ENCODE results near the gene TRIB2. TPM values are rescaled to one million over a fixed set of nuclear protein-coding genes. Genes with fewer than 3 reads are reported as not detected.

The TRIB2 gene
- total RNA-seq, 1 donor from 2014 or later = 43.5 TPM

- DNase-seq (ENCODE audit: extremely low read depth, low read depth, low spot score) = no peak
These were observed 21.6 kb upstream of the TRIB2 start for GRCh38 chr2:12694990-12695774.

- DNase-seq (ENCODE audit: extremely low read depth, low read depth, low spot score) = no peak
These were observed 19.1 kb upstream of the TRIB2 start for GRCh38 chr2:12697617-12698016.

GRCh38 chr2:12700989-12701388 is 15.7 kb upstream of the TRIB2 start:
- no peak for DNase-seq (ENCODE audit: extremely low read depth, low read depth, low spot score)

- no peak for DNase-seq (ENCODE audit: extremely low read depth, low read depth, low spot score)
These were observed 15.0 kb upstream of the TRIB2 start for GRCh38 chr2:12701786-12702167.

- no peak for DNase-seq (ENCODE audit: extremely low read depth, low read depth, low spot score)
These were observed 14.3 kb upstream of the TRIB2 start for GRCh38 chr2:12702168-12703121.

GRCh38 chr2:12704378-12704777 is 12.4 kb upstream of the TRIB2 start:
- no peak for DNase-seq (ENCODE audit: extremely low read depth, low read depth, low spot score)

- DNase-seq (ENCODE audit: extremely low read depth, low read depth, low spot score) = no peak
These were observed 11.5 kb upstream of the TRIB2 start for GRCh38 chr2:12705230-12705629.

GRCh38 chr2:12705742-12706141 is 11.0 kb upstream of the TRIB2 start:
- DNase-seq (ENCODE audit: extremely low read depth, low read depth, low spot score) = no peak

- DNase-seq (ENCODE audit: extremely low read depth, low read depth, low spot score) = no peak
These were observed 8.1 kb upstream of the TRIB2 start for GRCh38 chr2:12708508-12709206.

GRCh38 chr2:12709207-12709522 is 7.6 kb upstream of the TRIB2 start:
- DNase-seq (ENCODE audit: extremely low read depth, low read depth, low spot score) = no peak

GRCh38 chr2:12710301-12710700 is 6.4 kb upstream of the TRIB2 start:
- DNase-seq (ENCODE audit: extremely low read depth, low read depth, low spot score) = no peak

GRCh38 chr2:12711339-12711738 is 5.4 kb upstream of the TRIB2 start:
- no peak for DNase-seq (ENCODE audit: extremely low read depth, low read depth, low spot score)

- no peak for DNase-seq (ENCODE audit: extremely low read depth, low read depth, low spot score)
These were observed 3.9 kb upstream of the TRIB2 start for GRCh38 chr2:12712881-12713280.

- no peak for DNase-seq (ENCODE audit: extremely low read depth, low read depth, low spot score)
These were observed 2.1 kb upstream of the TRIB2 start for GRCh38 chr2:12714391-12715221.

GRCh38 chr2:12715258-12716031 is 1.3 kb upstream of the TRIB2 start:
- no peak for DNase-seq (ENCODE audit: extremely low read depth, low read depth, low spot score)

GRCh38 chr2:12716032-12716281 is 779 bp upstream of the TRIB2 start:
- DNase-seq (ENCODE audit: extremely low read depth, low read depth, low spot score) = no peak

GRCh38 chr2:12717191-12718014 is 667 bp downstream of the TRIB2 start:
- no peak for DNase-seq (ENCODE audit: extremely low read depth, low read depth, low spot score)

- no peak for DNase-seq (ENCODE audit: extremely low read depth, low read depth, low spot score)
These were observed 1.4 kb downstream of the TRIB2 start for GRCh38 chr2:12718015-12718671.

All from glomerular endothelial cell (primary cell).